OCI-LY1 (cell line): ENCODE results near the gene KLHL26.

Experiments
- H2AFZ ChIP-seq: fragments of 200-600 bp; sonication (generic), shearing (Covaris generic); 2 replicates; pipeline ENCODE4 v1.6.0; 2014; ENCODE audit warnings: antibody characterized with exemption, mild to moderate bottlenecking, low read length
- H3F3A ChIP-seq: fragments of 200-600 bp; sonication (generic), shearing (Covaris generic); 2 replicates; pipeline ENCODE4 v1.6.0; 2014; ENCODE audit warnings: mild to moderate bottlenecking, antibody characterized with exemption, low read length, moderate library complexity; ENCODE audit not compliant: insufficient read depth
- H3K27ac ChIP-seq: fragments of 200-600 bp; sonication (generic); 2 replicates; pipeline ENCODE4 v1.5.1; 2014; ENCODE audit warnings: low read length, mixed run types, mild to moderate bottlenecking, low read depth; ENCODE audit not compliant: poor library complexity, severe bottlenecking
- H3K27me3 ChIP-seq: fragments of 200-600 bp; sonication (generic); 2 replicates; pipeline ENCODE4 v1.6.0; 2014; ENCODE audit warnings: antibody characterized with exemption, mild to moderate bottlenecking, low read length, moderate library complexity; ENCODE audit not compliant: insufficient read depth
- H3K36me3 ChIP-seq: fragments of 200-600 bp; sonication (generic); 2 replicates; pipeline ENCODE4 v1.6.1; 2014; ENCODE audit warnings: mild to moderate bottlenecking, antibody characterized with exemption, low read length, moderate library complexity, mixed read lengths; ENCODE audit not compliant: insufficient read depth
- H3K4me1 ChIP-seq: fragments of 200-600 bp; sonication (generic); 2 replicates; pipeline ENCODE4 v1.5.1; 2014; ENCODE audit warnings: mild to moderate bottlenecking, low read length, moderate library complexity; ENCODE audit not compliant: insufficient read depth, severe bottlenecking
- H3K4me2 ChIP-seq: fragments of 200-600 bp; sonication (generic), shearing (Covaris generic); 2 replicates; pipeline ENCODE4 v1.6.1; 2014; ENCODE audit warnings: low read length
- H3K4me3 ChIP-seq: fragments of 200-600 bp; sonication (generic); 2 replicates; pipeline ENCODE4 v1.5.1; 2014; ENCODE audit warnings: low read length, low read depth, mild to moderate bottlenecking, mixed read lengths; ENCODE audit not compliant: poor library complexity, severe bottlenecking
- H3K79me2 ChIP-seq: fragments of 200-600 bp; shearing (Covaris generic); 2 replicates; pipeline ENCODE4 v1.6.1; 2016; ENCODE audit warnings: mixed run types, low read length, mixed read lengths; ENCODE audit not compliant: insufficient read depth
- H3K9ac ChIP-seq: fragments of 200-600 bp; sonication (generic), shearing (Covaris generic); 2 replicates; pipeline ENCODE4 v1.6.1; 2014; ENCODE audit warnings: mild to moderate bottlenecking, low read length, mixed read lengths
- H3K9me2 ChIP-seq: fragments of 200-600 bp; sonication (generic), shearing (Covaris generic); 2 replicates; pipeline ENCODE4 v1.6.1; 2014; ENCODE audit warnings: low read depth, mild to moderate bottlenecking, low read length, mixed read lengths
- H3K9me3 ChIP-seq: fragments of 200-600 bp; shearing (Covaris generic); 2 replicates; pipeline ENCODE4 v1.6.1; 2014; ENCODE audit warnings: low read length, mixed read lengths
- H4K20me1 ChIP-seq: fragments of 200-600 bp; sonication (generic), shearing (Covaris generic); 2 replicates; pipeline ENCODE4 v1.6.0; 2016; ENCODE audit warnings: mild to moderate bottlenecking, low read length; ENCODE audit not compliant: insufficient read depth
- CTCF ChIP-seq: fragments of 200-600 bp; sonication (generic), shearing (Covaris generic); IDR thresholded peaks from 2 replicates; pipeline ENCODE4 v1.5.1; 2017; ENCODE audit warnings: mild to moderate bottlenecking, antibody characterized with exemption, low read length, moderate library complexity, mixed read lengths
- EZH2 ChIP-seq: fragments of 200-600 bp; sonication (generic), shearing (Covaris generic); IDR thresholded peaks from 2 replicates; pipeline ENCODE4 v1.8.0; 2017; ENCODE audit warnings: borderline replicate concordance, mixed run types, mild to moderate bottlenecking, antibody characterized with exemption, low read length, moderate library complexity, mixed read lengths

KLHL26 gene

GRCh38 chr19:18657590-18658365 is 20.9 kb downstream of the KLHL26 start:
- TF ChIP-seq CTCF, result no peak
- no peak for TF ChIP-seq EZH2
- H3K27ac ChIP-seq, result no peak overlapping the region
- no peaks in the 10 kb centered on the region for H4K20me1 ChIP-seq
- no peak overlapping the region for H2AFZ ChIP-seq
- no peak overlapping the region for H3K4me3 ChIP-seq
- no peak overlapping the region for H3K9ac ChIP-seq
- no peaks in the 10 kb centered on the region for H3K9me3 ChIP-seq
- no peaks in the 10 kb centered on the region for H3K79me2 ChIP-seq
- H3K27me3 ChIP-seq, result peaks cover 15% of the 10 kb centered on the region; the same call in 1 of the 2 replicates
- H3K4me1 ChIP-seq, result no peaks in the 10 kb centered on the region
- no peaks in the 10 kb centered on the region for H3K9me2 ChIP-seq
- no peaks in the 10 kb centered on the region for H3F3A ChIP-seq
- no peak overlapping the region for H3K4me2 ChIP-seq
- no peaks in the 10 kb centered on the region for H3K36me3 ChIP-seq

- Histone ChIP-seq H3K9me2 (no peaks in the 10 kb centered on the region), H3K27ac (no peak overlapping the region), H3K4me2 (no peak overlapping the region), H3K4me3 (no peak overlapping the region), H3K27me3 (peaks cover 15% of the 10 kb centered on the region; the same call in 1 of the 2 replicates), H4K20me1 (no peaks in the 10 kb centered on the region), H3K36me3 (no peaks in the 10 kb centered on the region), H3K79me2 (no peaks in the 10 kb centered on the region), H3K4me1 (no peaks in the 10 kb centered on the region), H3K9ac (no peak overlapping the region), H3F3A (no peaks in the 10 kb centered on the region), H3K9me3 (no peaks in the 10 kb centered on the region), H2AFZ (no peak overlapping the region)
- no peak for TF ChIP-seq CTCF
- no peak for TF ChIP-seq EZH2
Observed at GRCh38 chr19:18658366-18658855, 21.6 kb downstream of the KLHL26 start.

- Histone ChIP-seq H4K20me1 (no peaks in the 10 kb centered on the region), H3K9ac (no peak overlapping the region)
Observed at GRCh38 chr19:18659281-18660050, 22.6 kb downstream of the KLHL26 start.

More at GRCh38 chr19:18659281-18660050, 22.6 kb downstream of the KLHL26 start:
- peaks cover 15% of the 10 kb centered on the region; the same call in 1 of the 2 replicates for H3K27me3 ChIP-seq
- H3K9me3 ChIP-seq, result no peaks in the 10 kb centered on the region
- H3K36me3 ChIP-seq, result no peaks in the 10 kb centered on the region
- no peaks in the 10 kb centered on the region for H3K79me2 ChIP-seq
- no peak overlapping the region for H2AFZ ChIP-seq
- peaks cover 4% of the 10 kb centered on the region for H3K4me1 ChIP-seq
- no peak overlapping the region for H3K27ac ChIP-seq
- TF ChIP-seq EZH2 (no peak), CTCF (no peak)
- no peaks in the 10 kb centered on the region for H3K9me2 ChIP-seq
- no peak overlapping the region for H3K4me2 ChIP-seq
- H3F3A ChIP-seq, result no peaks in the 10 kb centered on the region
- no peak overlapping the region for H3K4me3 ChIP-seq
